HG03280 (cell line): ENCODE results near the gene UTP4.

Experiments
- ATAC-seq: cut with Tn5 transposase; IDR thresholded peaks from one replicate; pipeline ENCODE4 v1.9.1; 2021; ENCODE audit warnings: mild to moderate bottlenecking, moderate library complexity; ENCODE audit not compliant: unreplicated experiment

The UTP4 gene

DNA sequence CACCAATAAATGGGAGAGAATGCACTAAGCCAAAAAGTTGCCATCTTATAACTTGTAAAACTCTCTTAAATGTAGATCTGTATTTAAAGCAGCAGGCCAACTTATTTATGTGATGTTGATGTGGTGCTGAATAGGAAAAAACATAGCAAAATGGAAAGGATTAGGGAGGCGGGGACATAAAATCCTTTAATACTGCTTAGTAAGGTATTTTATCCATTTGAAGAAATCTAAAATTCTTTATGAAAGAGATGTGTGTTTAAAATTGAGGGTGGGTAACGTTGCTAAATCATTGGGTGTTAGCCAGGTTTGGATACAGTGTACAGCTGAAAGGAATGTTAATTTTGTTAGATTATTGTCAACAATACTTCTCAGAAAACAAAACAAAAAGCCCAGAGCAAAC is 68.8 kb downstream of the UTP4 start:
- ATAC-seq: no peak

- no peak for ATAC-seq
Observed at GRCh38 chr16:69201787-69202186, 69.3 kb downstream of the UTP4 start.

GRCh38 chr16:69204172-69204571 is 71.7 kb downstream of the UTP4 start:
- ATAC-seq: no peak

DNA sequence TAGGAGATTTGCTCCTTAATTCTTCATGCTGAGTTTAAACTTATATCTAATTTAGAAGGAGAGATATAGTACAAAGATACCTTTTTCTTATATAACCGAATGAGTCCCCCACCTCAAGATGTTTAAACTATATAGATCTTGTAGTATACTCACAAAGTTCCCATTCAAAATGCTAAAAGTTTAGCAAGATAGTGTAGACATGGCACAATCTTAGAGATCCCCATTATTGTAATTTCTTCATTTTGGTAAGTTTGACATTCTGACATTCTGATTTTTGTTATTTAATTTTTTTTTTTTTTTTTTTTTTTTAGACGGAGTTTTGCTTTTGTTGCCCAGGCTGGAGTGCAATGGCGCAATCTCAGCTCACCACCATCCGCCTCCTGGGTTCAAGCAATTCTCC is 77.3 kb downstream of the UTP4 start:
- no peak for ATAC-seq

- no peak for ATAC-seq
Observed at GRCh38 chr16:69217433-69217832, 85.0 kb downstream of the UTP4 start.
